ENCODE results near the gene GPR55. TPM values are rescaled to one million over a fixed set of nuclear protein-coding genes. Genes with fewer than 3 reads are reported as not detected.

The GPR55 gene, protein sequence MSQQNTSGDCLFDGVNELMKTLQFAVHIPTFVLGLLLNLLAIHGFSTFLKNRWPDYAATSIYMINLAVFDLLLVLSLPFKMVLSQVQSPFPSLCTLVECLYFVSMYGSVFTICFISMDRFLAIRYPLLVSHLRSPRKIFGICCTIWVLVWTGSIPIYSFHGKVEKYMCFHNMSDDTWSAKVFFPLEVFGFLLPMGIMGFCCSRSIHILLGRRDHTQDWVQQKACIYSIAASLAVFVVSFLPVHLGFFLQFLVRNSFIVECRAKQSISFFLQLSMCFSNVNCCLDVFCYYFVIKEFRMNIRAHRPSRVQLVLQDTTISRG
- under 0.01 TPM in 1 of 2 replicates, not detected in the other for total RNA-seq

DNA sequence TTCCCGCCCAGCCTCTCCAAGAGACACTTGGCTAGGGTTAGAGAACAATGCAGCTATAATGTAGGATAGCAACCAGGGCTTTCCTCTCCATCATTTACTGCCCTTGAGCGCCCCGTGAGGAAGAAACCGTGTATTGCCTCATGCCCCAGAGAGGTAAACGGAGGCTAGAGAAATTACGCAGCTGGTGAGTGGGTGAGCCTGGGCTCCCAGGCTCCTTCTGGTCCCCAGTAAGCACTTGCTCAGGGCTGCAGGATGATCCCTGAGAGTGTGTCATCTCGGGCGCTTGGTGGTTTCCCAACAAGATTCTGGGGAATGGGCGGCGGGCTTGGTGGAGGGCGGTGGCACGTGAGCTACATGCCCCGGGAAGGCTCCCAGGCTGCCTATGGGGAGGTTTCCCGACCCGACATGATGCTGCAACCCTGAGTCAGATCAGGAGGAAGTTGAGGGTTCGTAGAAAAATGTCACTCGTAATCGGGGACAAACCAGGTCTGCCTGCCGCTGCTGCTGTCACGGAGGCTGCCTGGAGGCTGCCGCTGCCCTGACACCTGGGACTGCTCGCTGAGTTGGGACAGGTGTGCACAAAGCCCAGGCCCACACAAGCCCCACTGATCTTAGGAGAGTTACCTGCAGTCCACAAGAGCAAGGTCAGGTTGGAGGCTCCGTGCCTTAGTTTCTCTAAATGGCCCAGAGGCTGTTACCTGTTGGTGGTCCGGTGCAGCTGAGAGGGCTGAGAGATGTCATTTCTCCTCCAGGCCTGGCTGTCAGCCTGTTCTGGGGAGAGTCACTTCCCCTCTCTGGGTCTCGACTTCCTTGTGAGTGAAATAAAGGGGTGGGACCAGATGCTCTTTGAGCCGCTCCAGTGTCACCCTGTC lies at the start of gene GPR55:
Gene GPR55, minus strand, starts transcription at position 773 of the 872 bp plus-strand sequence. CDS start 14,280 bp downstream, outside the sequence.

DNA sequence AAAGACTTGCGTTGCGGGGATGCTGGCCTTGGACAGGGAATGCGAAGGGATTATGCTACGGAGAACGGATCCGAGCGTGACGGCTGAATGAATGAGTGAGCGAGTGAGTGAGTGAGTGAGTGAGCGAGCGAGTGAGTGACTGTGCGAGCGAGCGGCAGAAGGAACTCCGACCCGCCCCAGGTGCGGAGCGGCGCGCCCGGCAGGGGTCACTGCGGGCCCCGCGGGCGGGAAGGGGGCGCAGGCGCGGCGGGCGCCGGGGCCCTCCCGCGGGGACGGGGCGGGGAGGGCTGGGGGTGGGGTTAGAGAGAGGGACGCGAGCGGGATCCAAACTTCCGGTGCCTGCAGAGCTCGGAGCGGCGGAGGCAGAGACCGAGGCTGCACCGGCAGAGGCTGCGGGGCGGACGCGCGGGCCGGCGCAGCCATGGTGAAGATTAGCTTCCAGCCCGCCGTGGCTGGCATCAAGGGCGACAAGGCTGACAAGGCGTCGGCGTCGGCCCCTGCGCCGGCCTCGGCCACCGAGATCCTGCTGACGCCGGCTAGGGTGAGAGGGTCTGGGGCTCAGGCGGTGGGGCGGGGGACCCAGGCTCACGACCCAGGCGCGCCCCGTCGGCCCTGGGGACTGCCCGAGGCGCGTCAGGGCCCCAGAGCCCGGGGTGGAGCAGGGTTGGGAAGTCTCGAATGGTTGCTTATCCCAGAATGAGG lies 60.3 kb downstream of the GPR55 start, which contains the start of gene ITM2C:
Gene ITM2C, plus strand, starts transcription at position 338 of the 702 bp plus-strand sequence. Its CDS starts 84 bp downstream, at position 422.

Other genes with a start within 250 kb of the GPR55 start
- 78.4 and 87.0 TPM in 2 replicates for gene CAB39, start 212.4 kb downstream of the GPR55 start, total RNA-seq
- 81.6 and 106 TPM in 2 replicates for gene ITM2C, start 60.3 kb downstream of the GPR55 start, total RNA-seq
- not detected in 2 replicates for gene SPATA3, start 70.9 kb upstream of the GPR55 start, total RNA-seq
- 0.12 and 0.22 TPM in 2 replicates for gene C2orf72, start 112.3 kb upstream of the GPR55 start, total RNA-seq
- gene PSMD1, start 131.6 kb upstream of the GPR55 start, total RNA-seq = 125 and 222 TPM in 2 replicates
- gene HTR2B, start 199.8 kb upstream of the GPR55 start, total RNA-seq = 19.3 and 57.7 TPM in 2 replicates

All from uterine smooth muscle cell (primary cell).